Parathyroid adenoma (tissue), 2 donors: ENCODE results near the gene TFB2M.
"Not testable (repeated sequence)": the region's sequence is repeated elsewhere in the genome, so short reads cannot be mapped to it uniquely, and the experiment has no call there.

Source experiments
- H2AFZ ChIP-seq: fragments of 300-600 bp; sonication (generic); one replicate; pipeline ENCODE4 v1.7.0; 2017; ENCODE audit warnings: antibody characterized with exemption, mild to moderate bottlenecking
- H3K27ac ChIP-seq: fragments of 300-600 bp; sonication (generic); one replicate; pipeline ENCODE4 v1.7.0; 2017
- H3K27me3 ChIP-seq: fragments of 300-600 bp; sonication (generic); one replicate; pipeline ENCODE4 v1.7.0; 2017; ENCODE audit warnings: low read length; ENCODE audit not compliant: control insufficient read depth, insufficient read depth
- H3K36me3 ChIP-seq: fragments of 300-600 bp; sonication (generic); one replicate; pipeline ENCODE4 v1.7.0; 2017; ENCODE audit warnings: low read length; ENCODE audit not compliant: control insufficient read depth, insufficient read depth
- H3K4me1 ChIP-seq: fragments of 300-600 bp; sonication (generic); one replicate; pipeline ENCODE4 v1.7.0; 2017; ENCODE audit warnings: control low read depth
- H3K4me2 ChIP-seq: fragments of 300-600 bp; sonication (generic); one replicate; pipeline ENCODE4 v1.7.0; 2017; ENCODE audit warnings: low read length
- H3K4me3 ChIP-seq: fragments of 300-600 bp; sonication (generic); one replicate; pipeline ENCODE4 v1.7.0; 2017; ENCODE audit warnings: low read depth, low read length
- H3K79me2 ChIP-seq: fragments of 300-600 bp; sonication (generic); one replicate; pipeline ENCODE4 v1.7.0; 2017; ENCODE audit warnings: control low read depth
- H3K9ac ChIP-seq: fragments of 300-600 bp; sonication (generic); one replicate; pipeline ENCODE4 v1.7.0; 2017; ENCODE audit warnings: mild to moderate bottlenecking
- H3K9me3 ChIP-seq: fragments of 300-600 bp; sonication (generic); one replicate; pipeline ENCODE4 v1.7.0; 2017; ENCODE audit warnings: low read length; ENCODE audit not compliant: control insufficient read depth
- TF ChIP-seq, protein P1 (sequence below): fragments of 300-600 bp; sonication (generic); IDR thresholded peaks from one replicate; pipeline ENCODE4 v1.7.0; 2017; ENCODE audit warnings: antibody characterized with exemption, mild to moderate bottlenecking
- donor health status: primary hyperparathyroidism.

TFB2M gene

DNA sequence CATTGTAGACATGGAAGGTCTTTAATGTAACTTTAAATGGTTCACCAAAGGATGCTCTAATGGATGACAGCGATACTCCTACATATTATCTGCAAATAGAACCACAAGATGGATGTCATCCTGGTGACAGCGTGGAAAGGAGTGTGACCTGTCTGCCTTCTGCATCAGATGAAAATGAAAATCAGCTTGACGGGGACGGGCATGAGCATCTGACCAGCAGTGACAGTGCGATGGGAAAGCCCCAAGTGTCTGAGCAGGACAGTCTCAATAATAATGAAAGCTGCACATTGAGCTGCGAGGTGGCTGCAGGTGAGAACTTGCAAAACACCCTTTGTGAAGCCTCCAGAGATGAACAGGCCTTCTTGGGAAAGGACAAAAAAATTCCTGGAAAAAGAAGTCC lies 25.4 kb upstream of the TFB2M start:
- TF ChIP-seq, protein P1, sequence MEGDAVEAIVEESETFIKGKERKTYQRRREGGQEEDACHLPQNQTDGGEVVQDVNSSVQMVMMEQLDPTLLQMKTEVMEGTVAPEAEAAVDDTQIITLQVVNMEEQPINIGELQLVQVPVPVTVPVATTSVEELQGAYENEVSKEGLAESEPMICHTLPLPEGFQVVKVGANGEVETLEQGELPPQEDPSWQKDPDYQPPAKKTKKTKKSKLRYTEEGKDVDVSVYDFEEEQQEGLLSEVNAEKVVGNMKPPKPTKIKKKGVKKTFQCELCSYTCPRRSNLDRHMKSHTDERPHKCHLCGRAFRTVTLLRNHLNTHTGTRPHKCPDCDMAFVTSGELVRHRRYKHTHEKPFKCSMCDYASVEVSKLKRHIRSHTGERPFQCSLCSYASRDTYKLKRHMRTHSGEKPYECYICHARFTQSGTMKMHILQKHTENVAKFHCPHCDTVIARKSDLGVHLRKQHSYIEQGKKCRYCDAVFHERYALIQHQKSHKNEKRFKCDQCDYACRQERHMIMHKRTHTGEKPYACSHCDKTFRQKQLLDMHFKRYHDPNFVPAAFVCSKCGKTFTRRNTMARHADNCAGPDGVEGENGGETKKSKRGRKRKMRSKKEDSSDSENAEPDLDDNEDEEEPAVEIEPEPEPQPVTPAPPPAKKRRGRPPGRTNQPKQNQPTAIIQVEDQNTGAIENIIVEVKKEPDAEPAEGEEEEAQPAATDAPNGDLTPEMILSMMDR, result no peak
- Histone ChIP-seq H3K4me3 (no peak overlapping the region), H3K27me3 (no peaks in the 10 kb centered on the region), H3K79me2 (peaks cover 20% of the 10 kb centered on the region), H2AFZ (no peak overlapping the region), H3K36me3 (no peaks in the 10 kb centered on the region), H3K27ac (no peak overlapping the region), H3K9me3 (no peaks in the 10 kb centered on the region), H3K4me1 (no peaks in the 10 kb centered on the region), H3K9ac (no peak overlapping the region), H3K4me2 (no peak overlapping the region)

DNA sequence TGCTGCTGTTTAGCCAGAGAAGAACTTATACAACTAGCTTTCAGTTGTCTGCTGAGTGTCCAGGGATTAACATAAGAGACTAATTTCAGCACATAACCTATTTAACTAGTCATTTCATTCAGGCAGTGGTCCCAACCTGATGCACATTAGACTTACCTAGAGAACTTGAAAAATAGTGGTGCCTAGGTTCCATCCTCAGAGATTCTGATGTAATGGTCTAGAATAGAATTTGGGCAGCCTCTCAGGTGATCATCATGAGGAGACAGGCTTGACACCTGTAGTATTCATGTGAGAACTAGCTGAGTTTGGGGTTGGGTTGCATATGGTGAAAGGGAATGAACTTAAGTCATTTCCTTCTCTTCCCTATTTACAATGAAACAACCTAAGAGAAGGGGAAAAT lies 25.0 kb upstream of the TFB2M start:
- H3K9me3 ChIP-seq, result no peaks in the 10 kb centered on the region
- H2AFZ ChIP-seq, result no peak overlapping the region
- H3K27me3 ChIP-seq, result no peaks in the 10 kb centered on the region
- peaks cover 20% of the 10 kb centered on the region for H3K79me2 ChIP-seq
- no peak overlapping the region for H3K4me2 ChIP-seq
- H3K4me1 ChIP-seq, result no peaks in the 10 kb centered on the region
- no peak overlapping the region for H3K9ac ChIP-seq
- no peak overlapping the region for H3K4me3 ChIP-seq
- TF ChIP-seq, protein P1, result no peak
- no peaks in the 10 kb centered on the region for H3K36me3 ChIP-seq
- no peak overlapping the region for H3K27ac ChIP-seq

DNA sequence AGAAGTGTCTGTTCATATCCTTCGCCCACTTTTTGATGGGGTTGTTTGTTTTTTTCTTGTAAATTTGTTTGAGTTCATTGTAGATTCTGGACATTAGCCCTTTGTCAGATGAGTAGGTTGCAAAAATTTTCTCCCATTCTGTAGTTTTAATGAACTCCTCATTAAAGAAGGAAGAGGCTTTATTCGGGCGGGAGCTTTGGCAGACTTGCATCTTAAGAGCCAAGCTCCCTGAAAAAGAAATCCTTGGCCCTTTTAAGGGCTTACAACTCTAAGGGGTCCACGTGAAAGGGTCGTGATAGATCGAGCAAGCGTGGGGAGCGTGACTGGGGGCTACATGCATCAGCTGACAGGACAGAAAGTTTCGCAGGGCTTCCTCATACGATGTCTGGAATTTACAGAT lies 23.9 kb upstream of the TFB2M start:
- H3K27me3 ChIP-seq, H3K9ac ChIP-seq, H3K36me3 ChIP-seq, H3K4me2 ChIP-seq, H3K27ac ChIP-seq, H3K4me1 ChIP-seq, H3K9me3 ChIP-seq, H3K4me3 ChIP-seq, H2AFZ ChIP-seq: not testable (repeated sequence)
- H3K79me2 ChIP-seq, result peaks cover 22% of the 10 kb centered on the region

DNA sequence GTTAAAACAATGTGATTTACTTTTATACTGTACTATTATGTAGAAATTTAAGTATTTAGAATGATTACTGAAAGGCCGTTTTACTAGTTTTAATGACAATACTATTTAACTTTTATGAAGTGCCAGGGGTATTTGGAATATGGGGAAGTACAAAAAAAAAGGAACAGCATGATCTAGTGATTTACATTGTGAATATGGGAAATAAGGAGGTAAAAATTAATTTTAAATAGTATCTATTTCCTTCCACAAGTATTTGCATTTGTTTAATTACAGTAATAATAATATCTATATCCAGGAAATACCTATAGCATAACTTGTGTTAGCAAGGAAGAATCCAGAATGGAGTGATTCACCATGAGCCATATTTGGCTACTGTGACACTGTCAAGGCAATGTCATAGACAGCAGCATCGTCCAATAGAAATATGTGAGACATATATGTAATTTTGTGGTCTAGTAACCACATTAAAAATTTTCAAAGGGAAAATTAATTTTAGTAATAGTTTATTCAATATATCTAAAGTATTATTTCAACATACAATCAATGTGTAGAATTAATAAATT lies 22.2 kb upstream of the TFB2M start:
- Histone ChIP-seq H3K4me2 (no peak overlapping the region), H3K36me3 (no peaks in the 10 kb centered on the region), H3K27ac (no peak overlapping the region), H3K9me3 (no peaks in the 10 kb centered on the region), H2AFZ (no peak overlapping the region), H3K4me1 (no peaks in the 10 kb centered on the region), H3K27me3 (no peaks in the 10 kb centered on the region), H3K79me2 (peaks cover 15% of the 10 kb centered on the region), H3K4me3 (no peak overlapping the region), H3K9ac (no peak overlapping the region)
- TF ChIP-seq, protein P1, result no peak

DNA sequence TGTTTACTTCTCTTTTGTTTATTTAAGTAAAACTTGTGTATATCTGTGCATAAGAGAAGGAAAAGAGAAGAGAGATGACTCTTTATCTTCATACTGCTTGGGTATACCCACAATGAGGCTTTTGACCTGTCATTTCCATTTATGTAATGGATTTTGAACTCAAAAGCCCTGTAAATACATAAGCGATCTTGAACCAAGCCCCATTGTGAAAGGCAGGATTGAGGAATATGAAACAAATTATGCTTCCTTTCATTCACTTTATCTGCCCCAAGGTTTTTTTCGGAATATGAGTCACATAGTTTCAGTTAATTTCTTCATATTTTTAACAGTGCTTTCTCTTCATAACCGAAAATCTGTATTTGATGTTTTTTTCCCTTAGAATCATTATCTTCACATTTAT lies 21.5 kb upstream of the TFB2M start:
- H3K27me3 ChIP-seq, result no peaks in the 10 kb centered on the region
- H2AFZ ChIP-seq, result no peak overlapping the region
- H3K4me3 ChIP-seq, result no peak overlapping the region
- no peak overlapping the region for H3K27ac ChIP-seq
- no peaks in the 10 kb centered on the region for H3K9me3 ChIP-seq
- no peak overlapping the region for H3K4me2 ChIP-seq
- H3K36me3 ChIP-seq, result no peaks in the 10 kb centered on the region
- peaks cover 5% of the 10 kb centered on the region for H3K4me1 ChIP-seq
- TF ChIP-seq, protein P1, result no peak
- H3K79me2 ChIP-seq, result peaks cover 15% of the 10 kb centered on the region
- H3K9ac ChIP-seq, result no peak overlapping the region
